Right kidney (tissue), 9 donors: Measurements from ENCODE around the gene RAD51B.
"Not testable (repeated sequence)": the region's sequence is repeated elsewhere in the genome, so short reads cannot be mapped to it uniquely, and the experiment has no call there.

Experiments used
- DNase-seq: peaks from one replicate; pipeline ENCODE4 v3.0.0-alpha.2; 2016
- long read RNA-seq, 8 donors: transcript quantifications; one replicate each; lab custom pipeline, GENCODE V29; 2026

Gene RAD51B
- long read RNA-seq, donor 1, partial matches to known transcripts = 0 of 3 reads
- long read RNA-seq, donor 1, other reads (novel, unspliced or antisense) = 0 of 3 reads
- long read RNA-seq, donor 2 = 0 reads
- long read RNA-seq, donor 3, partial matches to known transcripts = 0 of 3 reads
- long read RNA-seq, donor 3, other reads (novel, unspliced or antisense) = 0 of 3 reads
- long read RNA-seq, donor 4 = 0 reads
- long read RNA-seq, donor 5, partial matches to known transcripts = 0 of 3 reads
- long read RNA-seq, donor 5, other reads (novel, unspliced or antisense) = 0 of 3 reads
- long read RNA-seq, donor 6, partial matches to known transcripts = 0 of 2 reads
- long read RNA-seq, donor 6, other reads (novel, unspliced or antisense) = 0 of 2 reads
- long read RNA-seq, donor 7 = 0 reads
- long read RNA-seq, donor 8, partial matches to known transcripts = 0 of 2 reads
- long read RNA-seq, donor 8, other reads (novel, unspliced or antisense) = 0 of 2 reads

GRCh38 chr14:67819563-67820421 is at the start of gene RAD51B:
TSS of gene RAD51B (plus strand) at chr14:67819779.
- DNase-seq = peak; percentile 87

GRCh38 chr14:67773844-67774377 is 45.7 kb upstream of the RAD51B start:
- DNase-seq = no peak

GRCh38 chr14:67776653-67777322 is 42.8 kb upstream of the RAD51B start:
- DNase-seq = no peak

GRCh38 chr14:67778792-67779191 is 40.8 kb upstream of the RAD51B start:
- no peak for DNase-seq

GRCh38 chr14:67782090-67782489 is 37.5 kb upstream of the RAD51B start:
- no peak for DNase-seq

- DNase-seq = no peak
These were observed 35.2 kb upstream of the RAD51B start for GRCh38 chr14:67784244-67784823.

- no peak for DNase-seq
These were observed 34.1 kb upstream of the RAD51B start for GRCh38 chr14:67785270-67786109.

GRCh38 chr14:67787673-67788072 is 31.9 kb upstream of the RAD51B start:
- DNase-seq = no peak

- no peak for DNase-seq
These were observed 20.8 kb upstream of the RAD51B start for GRCh38 chr14:67798731-67799130.

GRCh38 chr14:67800743-67801142 is 18.8 kb upstream of the RAD51B start:
- no peak for DNase-seq

GRCh38 chr14:67806246-67806645 is 13.3 kb upstream of the RAD51B start:
- DNase-seq = no peak

GRCh38 chr14:67814821-67815220 is 4.8 kb upstream of the RAD51B start:
- DNase-seq = no peak

GRCh38 chr14:67815573-67816225 is 3.9 kb upstream of the RAD51B start:
- DNase-seq = no peak

- peak; percentile 80 for DNase-seq
These were observed 3.1 kb upstream of the RAD51B start, which contains the start of gene ZFYVE26 for GRCh38 chr14:67816326-67817002. TSS of gene ZFYVE26 (minus strand) at chr14:67816590. CDS start at chr14:67815963, 627 bp downstream.

- DNase-seq = no peak
These were observed 1.7 kb upstream of the RAD51B start for GRCh38 chr14:67817750-67818438.

- not testable (repeated sequence) for DNase-seq
These were observed 1.1 kb upstream of the RAD51B start for GRCh38 chr14:67818476-67818875.

GRCh38 chr14:67820428-67820971 is 921 bp downstream of the RAD51B start:
- DNase-seq = no peak

GRCh38 chr14:67821121-67821520 is 1.5 kb downstream of the RAD51B start:
- DNase-seq = no peak

- no peak for DNase-seq
These were observed 11.5 kb downstream of the RAD51B start for GRCh38 chr14:67831113-67831512.
